Activated CD4-positive, alpha-beta T cell treated with anti-CD3 and anti-CD28 coated beads, Interleukin-2, amount 50 U/mL, for 16 hours (primary cell): Measurements from ENCODE around the gene FADS1.

Experiments
- DNase-seq: peaks from one replicate; pipeline ENCODE4 v3.0.0-alpha.2; 2020

Gene FADS1

GRCh38 chr11:61816736-61817455, at the start of gene FADS1:
Gene FADS1 (minus strand): TSS chr11:61817003. CDS start chr11:61816929, 74 bp downstream.
- peak; percentile 96 for DNase-seq

- DNase-seq: no peak
These were observed 49.6 kb upstream of the FADS1 start for GRCh38 chr11:61866231-61866957.

- DNase-seq: no peak
These were observed 48.3 kb upstream of the FADS1 start for GRCh38 chr11:61864814-61865775.

GRCh38 chr11:61863548-61864081, 46.8 kb upstream of the FADS1 start:
- DNase-seq: no peak

GRCh38 chr11:61862714-61863547, 46.1 kb upstream of the FADS1 start:
- DNase-seq: no peak

- DNase-seq: no peak
These were observed 44.8 kb upstream of the FADS1 start for GRCh38 chr11:61861634-61862033.

GRCh38 chr11:61860054-61860903, 43.5 kb upstream of the FADS1 start:
- no peak for DNase-seq

GRCh38 chr11:61855939-61856680, 39.3 kb upstream of the FADS1 start:
- no peak for DNase-seq

- DNase-seq: no peak
These were observed 38.3 kb upstream of the FADS1 start for GRCh38 chr11:61854966-61855714.

GRCh38 chr11:61854206-61854895, 37.5 kb upstream of the FADS1 start:
- no peak for DNase-seq

GRCh38 chr11:61853698-61854169, 36.9 kb upstream of the FADS1 start:
- no peak for DNase-seq

- DNase-seq: no peak
These were observed 35.1 kb upstream of the FADS1 start for GRCh38 chr11:61851900-61852295.

- DNase-seq: no peak
These were observed 34.5 kb upstream of the FADS1 start for GRCh38 chr11:61851113-61851899.

GRCh38 chr11:61850687-61851086, 33.9 kb upstream of the FADS1 start:
- no peak for DNase-seq

GRCh38 chr11:61848631-61849030, 31.8 kb upstream of the FADS1 start:
- no peak for DNase-seq

- no peak for DNase-seq
These were observed 31.2 kb upstream of the FADS1 start for GRCh38 chr11:61847914-61848581.

GRCh38 chr11:61846362-61847020, 29.7 kb upstream of the FADS1 start:
- DNase-seq: no peak
